ENCODE measurements around the gene RPL10. TPM values are rescaled to one million over a fixed set of nuclear protein-coding genes. Genes with fewer than 3 reads are reported as not detected.

RPL10 gene
- total RNA-seq, 1 donor from 2014 or later = 6,023 TPM

DNA sequence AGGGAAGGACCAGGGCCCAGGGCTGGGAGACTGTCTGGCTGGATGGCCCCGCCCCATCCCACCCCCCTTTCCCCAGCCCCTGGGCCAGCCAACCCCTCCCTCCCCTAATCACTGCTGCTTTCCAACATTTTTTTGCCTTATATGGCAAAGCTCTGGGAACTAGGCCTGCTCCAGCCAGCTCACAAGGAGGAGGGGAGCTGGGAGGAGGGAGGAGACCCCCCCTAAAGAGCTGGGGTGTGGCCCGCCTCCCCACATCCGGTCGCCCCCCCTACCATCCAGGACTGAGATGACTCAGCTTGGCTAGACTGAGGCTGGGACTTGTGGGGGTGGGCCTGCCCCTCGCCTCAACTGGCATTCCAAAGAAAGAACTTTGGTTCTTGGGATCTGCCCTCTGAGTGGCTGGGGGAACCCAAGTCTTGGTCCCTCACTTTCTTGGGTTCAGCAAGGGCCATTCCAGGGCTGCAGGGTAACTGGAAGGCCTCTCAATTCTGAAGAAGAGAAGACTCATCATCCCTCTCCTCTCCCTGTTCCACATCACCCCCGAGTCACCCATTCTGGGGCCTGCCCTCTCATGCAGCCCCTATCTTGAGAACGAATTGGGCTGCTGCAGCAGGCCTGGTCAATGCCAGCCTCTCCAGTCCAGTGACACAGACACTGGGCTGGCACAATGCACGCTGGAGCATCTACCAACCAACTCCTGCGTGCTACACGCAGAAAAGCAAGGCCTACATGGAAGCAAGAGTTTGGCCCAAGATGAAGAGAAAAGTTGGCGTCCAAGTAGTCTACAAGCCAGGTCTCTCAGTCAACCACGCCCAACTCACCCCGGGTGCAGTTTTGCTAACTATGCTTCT, 28.5 kb upstream of the RPL10 start:
- FAIRE-seq (no peak), DNase-seq (ENCODE audit: low read depth) (peak; percentile 77)
- H3K36me3 ChIP-seq (ENCODE audit: control insufficient read depth, insufficient read depth, low read length) = peaks cover 23% of the 10 kb centered on the region
- TF ChIP-seq, protein P1, sequence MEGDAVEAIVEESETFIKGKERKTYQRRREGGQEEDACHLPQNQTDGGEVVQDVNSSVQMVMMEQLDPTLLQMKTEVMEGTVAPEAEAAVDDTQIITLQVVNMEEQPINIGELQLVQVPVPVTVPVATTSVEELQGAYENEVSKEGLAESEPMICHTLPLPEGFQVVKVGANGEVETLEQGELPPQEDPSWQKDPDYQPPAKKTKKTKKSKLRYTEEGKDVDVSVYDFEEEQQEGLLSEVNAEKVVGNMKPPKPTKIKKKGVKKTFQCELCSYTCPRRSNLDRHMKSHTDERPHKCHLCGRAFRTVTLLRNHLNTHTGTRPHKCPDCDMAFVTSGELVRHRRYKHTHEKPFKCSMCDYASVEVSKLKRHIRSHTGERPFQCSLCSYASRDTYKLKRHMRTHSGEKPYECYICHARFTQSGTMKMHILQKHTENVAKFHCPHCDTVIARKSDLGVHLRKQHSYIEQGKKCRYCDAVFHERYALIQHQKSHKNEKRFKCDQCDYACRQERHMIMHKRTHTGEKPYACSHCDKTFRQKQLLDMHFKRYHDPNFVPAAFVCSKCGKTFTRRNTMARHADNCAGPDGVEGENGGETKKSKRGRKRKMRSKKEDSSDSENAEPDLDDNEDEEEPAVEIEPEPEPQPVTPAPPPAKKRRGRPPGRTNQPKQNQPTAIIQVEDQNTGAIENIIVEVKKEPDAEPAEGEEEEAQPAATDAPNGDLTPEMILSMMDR (IDR thresholded peaks at IDR 0.05; ENCODE audit: insufficient read depth, low read length, severe bottlenecking) = no peak
- H3K27me3 ChIP-seq (ENCODE audit: control insufficient read depth, insufficient read depth, low read length) = no peaks in the 10 kb centered on the region
- peak overlapping the region; percentile 85 for H3K4me3 ChIP-seq (ENCODE audit: low read depth, low read length)

DNA sequence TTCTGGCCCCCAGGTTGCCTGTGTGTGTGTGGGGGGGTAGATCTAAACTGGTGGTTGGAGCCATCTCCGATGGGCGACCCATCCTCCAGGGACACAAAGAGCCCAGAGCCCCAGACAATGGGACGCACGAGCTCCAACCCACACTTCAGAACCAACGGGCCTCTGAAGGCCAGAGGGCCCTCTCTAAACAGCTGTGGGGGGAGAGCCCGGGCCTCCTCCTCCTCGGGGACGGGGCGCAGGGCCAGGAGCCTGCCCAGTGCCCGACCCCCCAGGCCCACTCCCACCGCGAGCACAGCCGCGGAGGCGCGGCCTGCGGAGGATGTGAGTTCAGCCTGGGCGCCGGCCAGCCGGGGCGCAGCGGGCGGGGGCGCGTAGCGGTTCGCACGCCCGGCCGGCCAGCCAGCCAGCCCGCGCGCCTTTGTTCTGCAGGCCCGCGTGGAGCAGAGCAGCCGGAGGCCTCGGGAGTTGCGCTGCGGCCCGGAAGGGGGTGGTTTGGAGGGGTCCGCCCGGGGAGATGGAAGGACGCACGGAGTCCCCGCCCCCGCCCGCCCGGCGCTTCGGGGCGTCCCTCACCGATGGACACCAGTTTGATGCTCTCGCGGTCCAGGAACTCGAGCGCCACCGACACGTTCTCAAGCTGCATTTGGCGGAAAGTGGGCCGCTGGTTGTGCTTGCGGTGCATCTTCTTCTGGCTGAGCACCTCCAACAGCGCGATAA, 27.7 kb upstream of the RPL10 start:
- Histone ChIP-seq H3K27me3 (ENCODE audit: control insufficient read depth, insufficient read depth, low read length) (no peaks in the 10 kb centered on the region), H3K4me3 (ENCODE audit: low read depth, low read length) (peak overlapping the region; percentile 85), H3K36me3 (ENCODE audit: control insufficient read depth, insufficient read depth, low read length) (peaks cover 20% of the 10 kb centered on the region)
- TF ChIP-seq, protein P1 (IDR thresholded peaks at IDR 0.05; ENCODE audit: insufficient read depth, low read length, severe bottlenecking) = no peak
- FAIRE-seq (no peak), DNase-seq (ENCODE audit: low read depth) (no peak)

- TF ChIP-seq, protein P1 (IDR thresholded peaks at IDR 0.05; ENCODE audit: insufficient read depth, low read length, severe bottlenecking) = no peak
- DNase-seq (ENCODE audit: low read depth) (peak; percentile 66), FAIRE-seq (no peak)
- Histone ChIP-seq H3K27me3 (ENCODE audit: control insufficient read depth, insufficient read depth, low read length) (no peaks in the 10 kb centered on the region), H3K4me3 (ENCODE audit: low read depth, low read length) (peak overlapping the region; percentile 85), H3K36me3 (ENCODE audit: control insufficient read depth, insufficient read depth, low read length) (peaks cover 14% of the 10 kb centered on the region)
These were observed 27.0 kb upstream of the RPL10 start for GRCh38 chrX:154371017-154371788.

- TF ChIP-seq, protein P1 (IDR thresholded peaks at IDR 0.05; ENCODE audit: insufficient read depth, low read length, severe bottlenecking) = no peak
- H3K27me3 ChIP-seq (ENCODE audit: control insufficient read depth, insufficient read depth, low read length) = no peaks in the 10 kb centered on the region
- no peak for DNase-seq (ENCODE audit: low read depth)
- H3K36me3 ChIP-seq (ENCODE audit: control insufficient read depth, insufficient read depth, low read length) = peaks cover 9% of the 10 kb centered on the region
- no peak for FAIRE-seq
- H3K4me3 ChIP-seq (ENCODE audit: low read depth, low read length) = peak overlapping the region; percentile 85
These were observed 26.3 kb upstream of the RPL10 start for GRCh38 chrX:154371789-154372300.

- TF ChIP-seq, protein P1 (IDR thresholded peaks at IDR 0.05; ENCODE audit: insufficient read depth, low read length, severe bottlenecking) = no peak
- no peak for FAIRE-seq
- peak; percentile 44 for DNase-seq (ENCODE audit: low read depth)
- Histone ChIP-seq H3K4me3 (ENCODE audit: low read depth, low read length) (no peak overlapping the region), H3K36me3 (ENCODE audit: control insufficient read depth, insufficient read depth, low read length) (peaks cover 3% of the 10 kb centered on the region), H3K27me3 (ENCODE audit: control insufficient read depth, insufficient read depth, low read length) (no peaks in the 10 kb centered on the region)
These were observed 25.6 kb upstream of the RPL10 start for GRCh38 chrX:154372612-154373022.

Data from bronchial epithelial cell (primary cell).